Neutrophil (primary cell): ENCODE measurements around the gene KIDINS220.

Source experiments
- H3K27ac ChIP-seq: fragments of 200-600 bp; sonication (generic); 2 replicates; pipeline ENCODE4 v1.5.1; 2016; ENCODE audit warnings: mild to moderate bottlenecking, moderate library complexity
- H3K27me3 ChIP-seq: fragments of 200-600 bp; sonication (generic); 2 replicates; pipeline ENCODE4 v1.6.0; 2016; ENCODE audit warnings: mild to moderate bottlenecking
- H3K36me3 ChIP-seq: fragments of 200-600 bp; sonication (generic); 2 replicates; pipeline ENCODE4 v1.5.1; 2017
- H3K4me1 ChIP-seq, 2 experiments: fragments of 200-600 bp in 1 of 2; sonication (generic) in 1 of 2; 1 replicate in 1 of 2; 2 replicates in 1 of 2; pipeline versions ENCODE4 v1.5.1 to v1.6.1; 2013 to 2016; ENCODE audit warnings: low read depth in 1 of 2, low read length in 1 of 2, mild to moderate bottlenecking in 1 of 2, moderate library complexity in 1 of 2; ENCODE audit not compliant: control insufficient read depth in 1 of 2, insufficient read depth in 1 of 2
- H3K4me3 ChIP-seq, 2 experiments: fragments of 200-600 bp in 1 of 2; sonication (generic) in 1 of 2; 1 replicate in 1 of 2; 2 replicates in 1 of 2; pipeline ENCODE4 v1.5.1; 2013 to 2016; ENCODE audit warnings: low read depth in 1 of 2, low read length in 1 of 2, mild to moderate bottlenecking in 1 of 2, moderate library complexity in 1 of 2
- H3K9me3 ChIP-seq: fragments of 200-600 bp; sonication (generic); 2 replicates; pipeline ENCODE4 v1.5.1; 2016
- CTCF ChIP-seq: fragments of 200-600 bp; sonication (generic); IDR thresholded peaks from 2 replicates; pipeline ENCODE4 v1.5.1; 2016; ENCODE audit warnings: antibody characterized with exemption

Gene KIDINS220

GRCh38 chr2:8721410-8721809 lies 116.0 kb downstream of the KIDINS220 start:
- H3K4me1 ChIP-seq = no peaks in the 10 kb centered on the region
- H3K27me3 ChIP-seq = no peaks in the 10 kb centered on the region
- H3K9me3 ChIP-seq = no peaks in the 10 kb centered on the region
- H3K36me3 ChIP-seq = peaks cover 10% of the 10 kb centered on the region
- no peak overlapping the region for H3K4me3 ChIP-seq
- no peak for TF ChIP-seq CTCF
- no peak overlapping the region for H3K27ac ChIP-seq

- Histone ChIP-seq H3K4me3 (no peak overlapping the region), H3K9me3 (no peaks in the 10 kb centered on the region), H3K4me1 (no peaks in the 10 kb centered on the region), H3K27ac (no peak overlapping the region), H3K36me3 (peaks cover 6% of the 10 kb centered on the region), H3K27me3 (no peaks in the 10 kb centered on the region)
- no peak for TF ChIP-seq CTCF
Measured at GRCh38 chr2:8720741-8721140, 116.7 kb downstream of the KIDINS220 start.

GRCh38 chr2:8719528-8719927 lies 117.9 kb downstream of the KIDINS220 start:
- H3K4me3 ChIP-seq = no peak overlapping the region
- no peaks in the 10 kb centered on the region for H3K4me1 ChIP-seq
- no peaks in the 10 kb centered on the region for H3K9me3 ChIP-seq
- no peak for TF ChIP-seq CTCF
- peaks cover 6% of the 10 kb centered on the region for H3K36me3 ChIP-seq
- no peak overlapping the region for H3K27ac ChIP-seq
- no peaks in the 10 kb centered on the region for H3K27me3 ChIP-seq

GRCh38 chr2:8714971-8715370 lies 122.4 kb downstream of the KIDINS220 start:
- no peak overlapping the region for H3K27ac ChIP-seq
- no peaks in the 10 kb centered on the region for H3K4me1 ChIP-seq
- TF ChIP-seq CTCF = no peak
- no peaks in the 10 kb centered on the region for H3K36me3 ChIP-seq
- H3K27me3 ChIP-seq = no peaks in the 10 kb centered on the region
- no peak overlapping the region for H3K4me3 ChIP-seq
- H3K9me3 ChIP-seq = no peaks in the 10 kb centered on the region

GRCh38 chr2:8714283-8714682 lies 123.1 kb downstream of the KIDINS220 start:
- no peak overlapping the region for H3K4me3 ChIP-seq
- H3K4me1 ChIP-seq = no peaks in the 10 kb centered on the region
- H3K27me3 ChIP-seq = no peaks in the 10 kb centered on the region
- no peak overlapping the region for H3K27ac ChIP-seq
- no peaks in the 10 kb centered on the region for H3K36me3 ChIP-seq
- TF ChIP-seq CTCF = no peak
- H3K9me3 ChIP-seq = no peaks in the 10 kb centered on the region

- Histone ChIP-seq H3K9me3 (no peaks in the 10 kb centered on the region), H3K27ac (no peak overlapping the region), H3K27me3 (no peaks in the 10 kb centered on the region), H3K4me1 (no peaks in the 10 kb centered on the region), H3K4me3 (no peak overlapping the region), H3K36me3 (no peaks in the 10 kb centered on the region)
- TF ChIP-seq CTCF = no peak
Measured at GRCh38 chr2:8710951-8711350, 126.5 kb downstream of the KIDINS220 start.
